Neural crest cell (in vitro differentiated cells): ENCODE measurements around the gene PDHA1. TPM values are rescaled to one million over a fixed set of nuclear protein-coding genes. Genes with fewer than 3 reads are reported as not detected.

Source experiments
- DNase-seq: peaks from one replicate; pipeline ENCODE4 v3.0.0; 2021; ENCODE audit warnings: low read depth, mixed read lengths, low spot score
- H3K27ac Mint-ChIP-seq: one replicate; pipeline ENCODE4 v1.8.0; 2021; ENCODE audit warnings: mild to moderate bottlenecking, mixed read lengths; ENCODE audit not compliant: unreplicated experiment
- H3K27me3 Mint-ChIP-seq: 2 replicates; pipeline ENCODE4 v1.8.0; 2021; ENCODE audit warnings: low read depth, mild to moderate bottlenecking, mixed read lengths
- H3K36me3 Mint-ChIP-seq: 2 replicates; pipeline ENCODE4 v1.8.0; 2021; ENCODE audit warnings: low read depth, mild to moderate bottlenecking, mixed read lengths
- H3K4me1 Mint-ChIP-seq: 2 replicates; pipeline ENCODE4 v1.8.0; 2021; ENCODE audit warnings: mixed read lengths
- H3K4me3 Mint-ChIP-seq: one replicate; pipeline ENCODE4 v1.8.0; 2021; ENCODE audit warnings: mild to moderate bottlenecking, mixed read lengths
- H3K9me3 Mint-ChIP-seq: 2 replicates; pipeline ENCODE4 v1.8.0; 2021; ENCODE audit warnings: mixed read lengths
- CTCF ChIP-seq: fragments of 200-600 bp; sonication (generic); conservative IDR thresholded peaks from 2 replicates; pipeline ENCODE4 v1.5.0; 2021; ENCODE audit warnings: antibody characterized with exemption, mild to moderate bottlenecking
- total RNA-seq: library from RNA; stranded (reverse); gene quantifications from 2 replicates; pipeline ENCODE4 v1.2.1, GENCODE V29; 2021

The PDHA1 gene
- total RNA-seq, 1 donor from 2014 or later: 178 TPM

GRCh38 chrX:19386679-19387078, 43.0 kb downstream of the PDHA1 start:
- Mint-ChIP-seq H3K4me3 (no peak overlapping the region), H3K27me3 (no peaks in the 10 kb centered on the region), H3K4me1 (no peaks in the 10 kb centered on the region), H3K36me3 (no peaks in the 10 kb centered on the region), H3K9me3 (peaks cover 3% of the 10 kb centered on the region), H3K27ac (no peak overlapping the region)
- no peak for TF ChIP-seq CTCF
- DNase-seq: no peak

GRCh38 chrX:19388064-19388679, 44.4 kb downstream of the PDHA1 start:
- H3K9me3 Mint-ChIP-seq: peaks cover 3% of the 10 kb centered on the region
- DNase-seq: no peak
- H3K27me3 Mint-ChIP-seq: no peaks in the 10 kb centered on the region
- no peak for TF ChIP-seq CTCF
- no peak overlapping the region for H3K27ac Mint-ChIP-seq
- no peaks in the 10 kb centered on the region for H3K36me3 Mint-ChIP-seq
- no peaks in the 10 kb centered on the region for H3K4me1 Mint-ChIP-seq
- no peak overlapping the region for H3K4me3 Mint-ChIP-seq

DNA sequence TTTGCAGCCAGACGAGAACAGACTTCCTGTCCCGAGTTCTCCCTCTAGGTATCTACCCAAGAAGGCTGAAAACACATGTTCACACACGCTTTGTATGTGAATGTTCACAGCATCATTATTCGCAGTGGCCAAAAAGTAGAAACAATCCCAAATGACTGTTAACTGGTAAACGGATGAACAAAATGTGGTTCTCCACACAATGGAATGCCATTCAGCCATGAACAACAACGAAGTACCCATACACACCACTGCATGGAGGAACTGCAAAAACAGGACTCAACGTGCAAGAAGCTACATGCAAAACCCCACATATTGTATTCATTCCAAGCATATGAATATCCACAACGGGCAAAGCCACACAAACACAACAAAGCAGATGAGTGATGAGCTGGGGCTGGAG, 45.0 kb downstream of the PDHA1 start:
- H3K27me3 Mint-ChIP-seq: no peaks in the 10 kb centered on the region
- H3K36me3 Mint-ChIP-seq: no peaks in the 10 kb centered on the region
- TF ChIP-seq CTCF: no peak
- H3K4me1 Mint-ChIP-seq: no peaks in the 10 kb centered on the region
- no peak overlapping the region for H3K27ac Mint-ChIP-seq
- H3K9me3 Mint-ChIP-seq: peaks cover 3% of the 10 kb centered on the region
- DNase-seq: no peak
- H3K4me3 Mint-ChIP-seq: no peak overlapping the region

DNA sequence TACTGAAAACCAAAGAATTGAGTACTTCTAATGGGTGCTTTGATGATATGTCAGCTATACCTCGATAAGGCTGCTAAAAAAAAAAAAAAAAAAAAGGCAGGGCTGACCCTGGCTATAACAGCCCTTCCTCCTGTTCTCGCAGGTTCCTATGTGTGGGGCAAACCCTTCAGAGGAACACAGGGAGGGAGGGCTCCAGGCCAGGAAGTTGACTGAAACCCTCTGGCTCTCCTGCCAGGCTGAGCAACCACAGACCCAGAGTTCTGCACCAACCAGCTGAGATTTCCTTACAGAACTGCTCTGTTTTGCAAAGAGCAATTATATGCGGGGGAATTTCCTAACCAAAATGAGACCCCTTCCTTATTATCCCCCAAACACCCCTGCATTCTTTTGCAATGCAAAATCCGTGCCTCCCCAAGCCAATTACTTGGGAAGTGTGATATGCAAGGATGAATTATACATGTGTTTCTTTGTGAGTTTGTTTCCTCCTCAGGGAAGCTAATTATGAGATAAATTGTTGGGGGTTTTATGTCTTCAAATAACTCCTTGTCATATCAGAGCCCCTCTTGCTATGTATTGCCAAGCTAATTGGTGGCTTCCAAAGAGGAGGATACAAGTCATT, 45.6 kb downstream of the PDHA1 start:
- Mint-ChIP-seq H3K36me3 (no peaks in the 10 kb centered on the region), H3K4me3 (no peak overlapping the region), H3K27me3 (no peaks in the 10 kb centered on the region), H3K4me1 (no peaks in the 10 kb centered on the region), H3K9me3 (no peaks in the 10 kb centered on the region), H3K27ac (no peak overlapping the region)
- DNase-seq: no peak
- no peak for TF ChIP-seq CTCF

GRCh38 chrX:19392078-19392477, 48.4 kb downstream of the PDHA1 start:
- no peaks in the 10 kb centered on the region for H3K4me1 Mint-ChIP-seq
- TF ChIP-seq CTCF: no peak
- DNase-seq: no peak
- H3K27ac Mint-ChIP-seq: no peak overlapping the region
- no peaks in the 10 kb centered on the region for H3K27me3 Mint-ChIP-seq
- no peaks in the 10 kb centered on the region for H3K9me3 Mint-ChIP-seq
- H3K36me3 Mint-ChIP-seq: no peaks in the 10 kb centered on the region
- H3K4me3 Mint-ChIP-seq: no peak overlapping the region
